Superior temporal gyrus (tissue), 1 donor: ENCODE results near the gene PKMYT1.
A peak's percentile ranks its signal among the peaks of the same experiment; 100 is the strongest.

Experiments used
- DNase-seq: peaks from one replicate; pipeline ENCODE4 v3.0.0-alpha.2; 2016; ENCODE audit errors: extremely low spot score

The PKMYT1 gene

DNA sequence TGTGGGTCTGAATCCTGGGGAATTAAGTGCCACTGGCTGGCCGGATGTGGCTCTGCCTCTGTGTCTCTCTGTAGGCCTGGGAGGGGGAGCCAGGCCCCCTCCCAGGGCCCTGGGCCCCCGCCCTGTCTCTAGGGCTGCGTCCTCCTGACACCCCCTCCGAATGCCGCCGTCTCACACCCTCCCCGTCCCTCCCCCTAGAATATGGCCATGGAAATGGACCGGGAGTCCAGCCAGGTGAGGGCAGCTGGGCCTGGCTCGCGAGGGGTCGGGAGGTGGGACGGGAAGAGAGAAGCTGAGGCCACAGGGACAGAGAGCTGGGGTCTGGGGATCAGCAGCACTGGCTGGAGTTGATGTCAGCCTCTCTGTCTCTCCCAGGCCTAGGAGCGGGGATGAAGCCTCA is 16.1 kb upstream of the PKMYT1 start:
- DNase-seq, result no peak

DNA sequence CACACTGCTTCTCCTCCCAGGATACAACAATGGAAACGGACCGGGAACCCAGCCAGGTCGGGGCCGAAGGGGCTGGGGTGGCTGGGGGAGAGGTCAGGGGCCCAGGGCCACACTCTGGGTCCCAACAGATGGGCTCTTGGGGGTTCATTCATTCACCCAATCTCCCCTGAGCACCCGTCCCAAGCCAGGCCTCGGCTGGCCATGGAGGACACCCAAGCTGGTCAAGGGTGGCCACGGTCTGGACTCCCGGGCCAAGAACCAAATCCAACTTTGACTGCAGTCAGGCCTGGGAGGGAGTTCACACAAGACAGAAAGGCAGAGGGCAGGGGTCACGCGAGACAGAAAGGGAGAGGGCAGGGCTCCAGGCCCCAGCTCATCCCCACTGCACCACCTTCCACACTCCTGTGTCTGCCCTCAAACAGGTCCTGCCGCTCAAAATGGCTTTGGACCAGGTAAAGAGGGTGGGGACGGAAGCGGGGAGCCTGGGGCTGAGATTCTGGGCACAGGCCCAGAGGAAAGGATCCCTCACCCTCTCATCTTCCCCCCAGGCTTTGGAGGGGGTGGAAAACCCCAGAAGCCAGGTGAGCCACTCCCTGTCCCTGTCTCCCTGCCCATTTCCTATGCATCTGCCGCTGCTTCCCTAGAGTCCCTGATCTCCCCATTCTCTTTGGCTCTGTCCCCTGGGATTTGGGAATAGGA is 12.3 kb upstream of the PKMYT1 start:
- DNase-seq, result no peak

DNA sequence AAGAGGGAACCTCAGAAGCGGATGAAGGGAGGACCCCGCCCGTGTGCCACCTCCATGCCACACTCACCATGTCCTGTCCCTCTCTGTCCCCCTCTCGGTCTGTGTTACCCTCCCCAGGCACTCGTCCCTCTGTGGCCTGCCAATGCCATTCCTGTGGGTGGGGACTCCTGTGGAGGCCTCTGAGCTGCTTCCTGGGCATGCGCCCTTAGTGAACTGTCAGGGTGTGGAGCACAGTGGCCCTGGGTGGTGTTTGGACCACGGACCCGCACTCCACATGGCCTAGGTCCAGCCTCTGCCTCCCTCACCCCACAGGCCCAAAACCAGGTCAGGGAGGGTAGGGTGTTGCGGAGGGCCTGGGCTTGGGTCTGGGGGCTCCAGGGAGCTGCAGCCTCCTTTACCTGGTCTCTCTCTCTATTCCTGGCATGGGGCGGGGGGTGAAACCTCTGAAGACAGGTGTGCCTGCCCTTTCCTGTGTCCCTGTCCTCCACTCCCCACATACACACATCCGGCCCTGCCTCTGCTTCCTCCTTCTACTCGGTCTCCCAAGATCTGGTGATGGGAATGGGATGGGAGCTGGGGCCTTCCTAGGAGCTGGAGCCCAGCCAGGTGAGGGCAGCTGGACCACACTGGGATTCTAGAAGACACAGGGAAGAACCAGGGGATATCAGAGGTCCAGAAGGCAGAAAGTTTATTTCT is 11.5 kb upstream of the PKMYT1 start:
- DNase-seq, result no peak

DNA sequence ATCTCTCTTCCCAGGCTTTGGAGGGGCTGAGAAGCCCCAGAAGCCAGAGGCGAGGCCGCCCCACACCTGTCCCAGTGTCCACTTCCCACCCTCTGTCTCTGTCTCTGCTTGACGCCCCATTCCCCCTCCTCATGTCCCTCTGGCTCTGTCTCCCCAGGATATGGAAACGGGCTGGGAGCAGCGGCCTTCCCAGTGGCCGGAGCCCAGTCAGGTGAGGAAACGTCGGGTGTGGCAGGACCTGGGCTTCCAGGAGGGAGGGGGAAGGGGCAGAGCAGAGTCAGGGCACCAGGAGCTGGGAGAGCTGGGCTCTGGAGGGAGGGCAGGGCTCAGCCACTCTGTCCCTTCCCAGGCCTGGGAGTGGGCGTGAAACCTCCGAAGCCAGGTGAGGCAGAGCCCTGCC is 10.6 kb upstream of the PKMYT1 start:
- no peak for DNase-seq

DNA sequence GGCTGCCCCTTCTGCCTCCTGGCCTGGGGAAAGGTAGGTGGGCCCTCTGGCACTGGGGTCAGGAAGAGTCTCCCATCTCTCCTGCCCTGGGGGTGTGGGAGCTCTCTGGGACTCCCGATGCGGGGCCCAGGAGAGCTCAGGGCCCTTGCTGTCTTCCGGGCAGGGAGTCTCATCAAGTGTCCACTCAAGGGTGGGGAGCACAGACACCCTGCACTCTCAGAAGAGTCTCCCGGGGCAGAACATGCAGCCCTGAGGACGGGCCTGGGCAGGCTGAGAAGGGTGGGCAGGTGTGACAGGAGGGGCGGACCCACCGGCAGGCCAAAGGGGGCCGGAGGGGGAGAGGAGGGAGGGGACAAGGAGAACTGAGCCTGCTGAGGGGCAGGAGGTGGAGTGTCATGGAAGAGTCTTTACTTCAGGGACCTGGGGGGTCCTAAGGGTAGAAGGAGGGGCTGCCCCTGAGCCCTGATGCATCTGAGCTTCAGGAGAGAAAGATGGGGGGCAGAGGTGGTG is 8.4 kb upstream of the PKMYT1 start:
- DNase-seq, result no peak

DNA sequence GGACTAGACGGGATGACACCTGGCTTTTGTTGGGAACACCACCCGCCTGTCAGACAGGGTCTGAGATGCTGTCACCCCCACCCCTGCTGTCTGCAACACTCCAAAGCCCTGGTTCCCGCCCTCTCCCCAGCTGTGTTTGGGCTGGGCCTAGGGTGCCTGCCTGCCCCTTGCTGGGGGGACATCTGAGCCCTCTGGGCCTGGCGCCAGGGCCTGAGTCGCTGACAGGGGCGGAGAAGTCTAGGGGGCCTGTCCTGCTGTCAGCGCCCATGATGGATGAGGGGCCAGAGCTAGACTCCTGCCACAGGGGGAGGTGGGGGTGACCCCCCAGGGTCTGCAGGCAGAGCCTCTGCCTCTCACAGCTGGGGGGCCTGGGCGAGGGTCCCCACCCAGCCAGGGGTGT is 7.6 kb upstream of the PKMYT1 start:
- DNase-seq, result no peak

DNA sequence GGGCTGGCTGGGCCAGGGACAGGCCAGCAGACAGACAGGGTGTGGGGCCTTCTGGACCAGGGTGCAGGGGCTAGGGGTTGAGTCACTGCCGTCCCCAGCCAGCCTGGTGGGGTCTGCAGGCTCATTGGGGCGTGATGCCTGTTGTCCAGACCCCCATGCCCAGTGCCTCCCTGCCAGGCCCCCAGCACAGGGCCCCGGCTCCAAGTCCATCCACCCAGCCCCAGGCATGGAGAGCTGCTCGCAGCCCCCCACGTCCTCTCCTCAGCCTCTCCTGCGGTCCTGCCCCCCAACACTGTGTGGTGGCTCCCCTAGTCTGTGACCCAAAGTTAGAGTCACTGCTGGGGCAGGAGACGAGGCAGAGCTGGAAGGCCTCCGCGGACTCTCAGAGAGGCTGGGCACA is 7.0 kb upstream of the PKMYT1 start:
- no peak for DNase-seq

DNA sequence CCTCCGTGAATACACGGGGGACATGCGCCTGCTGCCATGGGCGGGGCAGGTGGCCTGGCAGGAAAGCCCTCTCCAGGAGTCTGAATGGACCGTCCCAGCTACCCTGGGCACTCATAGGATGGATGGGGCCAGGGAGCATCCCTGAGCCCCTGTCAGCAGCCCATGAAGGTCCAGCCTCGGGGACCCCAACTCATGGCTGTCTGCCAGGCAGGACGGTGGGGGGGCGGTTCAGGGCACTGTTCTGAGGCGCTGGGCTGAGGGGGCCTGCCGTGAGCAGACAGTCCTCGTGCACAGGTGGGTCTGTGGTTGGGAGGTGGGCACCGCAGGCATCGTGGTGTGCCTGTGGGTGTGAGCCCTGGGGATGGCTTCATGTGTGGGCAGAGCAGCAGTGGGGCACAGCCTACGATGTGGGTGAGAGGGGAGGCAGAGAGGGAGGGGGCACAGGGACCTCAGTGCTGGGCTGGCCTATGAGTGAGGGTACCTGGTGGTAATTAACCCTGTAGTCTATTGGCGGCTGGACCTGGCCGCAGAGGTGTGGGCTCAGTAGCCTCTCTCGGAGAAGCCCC is 6.5 kb upstream of the PKMYT1 start:
- no peak for DNase-seq

DNA sequence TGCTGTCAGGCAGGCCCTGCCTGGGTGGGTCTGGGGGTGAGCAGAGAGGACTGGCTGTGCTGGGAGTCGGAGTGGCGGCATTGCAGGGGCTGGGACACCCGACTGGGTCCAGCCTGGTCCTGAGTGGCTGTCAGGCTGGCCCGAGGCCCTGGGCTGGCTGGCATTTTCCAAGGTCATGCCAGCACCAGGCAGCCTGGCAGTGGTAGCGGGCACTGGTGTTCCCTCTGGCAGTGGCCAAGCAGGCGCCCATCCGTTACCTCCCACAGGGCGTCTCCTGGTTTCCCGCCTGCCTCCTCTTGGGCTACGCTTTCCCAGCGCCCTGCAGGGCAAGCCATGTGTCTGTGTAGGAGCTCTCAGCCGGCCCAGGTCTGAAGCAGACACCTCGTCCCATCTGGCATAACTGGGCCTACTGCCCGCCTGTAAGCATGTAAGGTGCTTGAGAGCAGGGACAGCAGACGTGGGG is 5.7 kb upstream of the PKMYT1 start:
- DNase-seq, result no peak

DNA sequence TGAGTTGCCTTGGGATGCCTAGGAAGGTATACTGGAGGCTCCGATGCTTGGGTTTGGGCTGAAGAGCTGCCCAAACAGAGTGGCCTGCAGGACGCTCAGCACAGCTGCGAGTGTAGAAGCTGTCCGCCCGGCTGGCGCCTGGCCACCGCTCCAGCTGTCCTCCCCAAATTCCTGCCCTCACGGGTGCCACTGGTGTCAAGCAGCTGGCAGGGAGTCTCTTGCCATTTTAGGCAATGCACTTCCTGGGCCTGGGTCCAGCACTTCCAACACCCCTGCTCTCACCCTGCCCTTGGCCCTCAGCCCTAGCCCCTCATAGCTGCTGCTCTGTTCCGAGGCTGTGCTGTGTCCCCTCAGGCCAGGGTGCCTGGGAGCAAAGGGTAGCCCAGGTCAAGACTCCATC is 5.2 kb upstream of the PKMYT1 start:
- DNase-seq, result no peak

DNA sequence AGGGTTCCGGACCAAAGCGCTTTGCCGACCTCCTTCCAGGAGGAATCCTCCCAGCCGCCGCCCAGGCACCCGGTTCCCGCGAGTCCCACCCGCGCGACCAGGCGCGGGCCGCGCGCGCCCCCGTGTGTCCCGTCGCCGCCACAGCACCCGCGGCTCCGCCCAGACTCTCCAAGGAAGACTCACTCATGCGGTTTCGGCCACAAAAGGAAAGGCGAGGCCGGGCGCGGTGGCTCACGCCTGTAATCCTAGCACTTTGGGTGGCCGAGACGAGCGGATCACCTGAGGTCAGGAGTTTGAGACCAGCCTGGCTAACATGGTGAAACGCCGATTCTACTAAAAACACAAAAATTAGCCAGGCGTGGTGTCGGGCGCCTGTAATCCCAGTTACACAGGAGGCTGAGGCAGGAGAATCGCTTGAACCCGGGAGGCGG is 3.5 kb upstream of the PKMYT1 start:
- DNase-seq, result peak; percentile 77

DNA sequence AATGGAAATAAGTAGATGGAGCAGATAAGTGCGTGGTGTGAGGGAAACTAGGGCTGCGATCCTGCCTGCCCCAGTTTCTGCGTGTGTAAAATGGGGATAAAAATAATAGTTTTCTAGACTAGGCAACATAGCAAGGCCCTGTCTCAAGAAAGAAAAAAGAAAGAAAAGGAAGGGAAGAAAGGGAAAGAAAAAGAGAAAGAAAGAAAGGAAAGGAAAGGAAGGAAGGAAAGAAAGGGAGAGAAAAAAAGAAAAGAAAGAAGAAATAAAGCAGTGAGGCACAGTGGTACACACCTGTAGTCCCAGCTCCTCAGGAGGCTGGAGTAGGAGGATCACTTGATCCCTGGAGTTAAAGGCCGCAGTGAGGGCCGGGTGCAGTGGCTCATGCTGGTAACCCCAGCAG is 2.2 kb upstream of the PKMYT1 start:
- DNase-seq, result no peak

DNA sequence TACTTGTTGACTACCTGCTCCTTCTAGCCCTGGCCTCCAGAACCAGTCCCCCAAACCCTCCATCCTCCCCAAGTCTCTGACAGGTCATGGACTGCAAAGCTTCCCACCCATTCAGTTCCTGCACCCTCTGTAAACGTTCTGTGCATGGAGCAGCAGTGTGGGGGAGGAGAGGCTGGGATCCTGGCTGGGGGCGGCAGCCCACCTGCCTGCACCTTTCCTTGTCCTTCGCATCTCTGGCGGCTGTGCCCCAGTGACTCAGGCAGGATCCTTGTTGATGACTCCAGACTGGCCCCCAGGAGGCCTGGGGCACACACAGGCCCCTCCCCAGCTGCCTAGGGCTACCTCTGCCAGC is 1.6 kb upstream of the PKMYT1 start:
- no peak for DNase-seq

DNA sequence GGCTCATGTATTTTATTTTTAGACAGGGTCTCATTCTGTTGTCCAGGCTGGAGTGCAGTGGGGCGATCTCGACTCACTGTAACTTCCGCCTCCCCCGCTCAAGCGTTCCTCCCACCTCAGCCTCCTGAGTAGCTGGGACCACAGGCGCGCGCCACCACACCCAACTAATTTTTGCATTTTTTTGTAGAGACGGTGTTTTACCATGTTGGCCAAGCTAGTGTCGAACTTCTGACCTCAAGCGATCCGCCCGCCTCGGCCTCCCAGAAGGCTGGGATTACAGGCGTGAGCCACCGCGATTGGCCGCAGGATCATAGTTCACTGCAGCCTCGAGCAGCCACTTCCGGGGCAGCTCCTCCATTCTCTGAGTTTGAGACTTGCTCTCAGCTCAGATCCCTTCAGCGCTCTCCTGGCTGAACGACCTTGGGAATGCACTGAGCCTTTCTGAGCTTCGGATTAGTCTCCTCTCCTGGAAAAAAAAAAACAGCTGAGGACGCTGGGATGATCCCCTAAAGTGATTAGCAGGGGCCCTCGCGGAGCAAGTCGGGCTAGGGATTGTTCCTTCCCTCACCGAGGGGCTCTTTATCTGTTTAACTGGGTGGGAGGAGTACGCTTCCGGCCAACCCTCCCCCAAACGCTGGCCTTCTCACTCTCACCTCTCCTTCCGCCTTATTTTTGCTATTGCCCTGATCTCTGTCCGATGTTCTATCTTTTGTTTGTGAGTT is 1.1 kb upstream of the PKMYT1 start:
- no peak for DNase-seq

DNA sequence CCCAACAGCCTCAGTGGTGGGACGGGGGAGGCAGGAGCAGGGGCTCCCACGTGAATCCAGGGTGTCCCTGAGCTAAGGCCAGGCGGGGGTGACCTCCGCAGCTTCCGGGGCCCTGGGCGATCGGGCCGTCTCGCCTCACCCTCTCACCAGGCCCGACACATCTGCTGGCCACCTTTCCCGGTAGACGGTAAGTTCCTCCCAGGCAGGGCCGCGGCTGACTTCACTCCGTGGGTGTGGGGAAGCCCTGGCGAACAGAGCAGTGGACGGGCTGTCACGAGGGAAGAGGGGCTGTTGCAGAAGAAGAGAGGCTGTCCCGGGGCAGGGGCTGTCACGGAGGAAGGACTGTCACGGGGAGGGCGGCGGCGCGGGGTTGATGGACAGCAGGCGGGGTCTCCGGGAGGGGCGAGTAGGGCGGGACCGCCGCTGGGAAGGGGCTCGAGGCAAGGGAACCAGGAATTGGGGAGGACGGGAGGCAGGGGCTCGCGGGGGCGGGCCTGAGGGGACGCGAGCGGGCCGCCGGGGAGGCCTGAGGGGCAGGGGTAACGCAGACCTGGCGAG is 498 bp downstream of the PKMYT1 start:
- no peak for DNase-seq

DNA sequence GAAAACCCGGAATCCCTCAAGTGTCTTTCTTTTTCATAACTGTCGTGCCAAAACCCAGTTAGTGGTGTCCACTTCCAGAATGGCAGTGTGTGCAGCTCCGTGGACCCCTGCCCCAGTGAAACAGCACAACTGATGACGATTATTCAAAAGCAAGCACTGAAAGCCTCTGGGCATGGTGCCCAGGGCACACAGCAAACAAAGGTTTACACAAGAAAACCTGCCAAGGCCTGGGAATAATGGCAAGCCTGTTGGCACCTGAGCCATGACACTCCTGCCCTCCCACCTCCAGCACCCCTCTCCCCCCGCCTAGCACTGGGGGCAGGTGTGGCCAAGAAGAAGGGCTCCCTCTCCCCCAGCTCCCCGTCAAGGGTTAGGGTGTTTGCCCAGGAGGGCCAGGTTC is 2.8 kb downstream of the PKMYT1 start:
- DNase-seq, result no peak

DNA sequence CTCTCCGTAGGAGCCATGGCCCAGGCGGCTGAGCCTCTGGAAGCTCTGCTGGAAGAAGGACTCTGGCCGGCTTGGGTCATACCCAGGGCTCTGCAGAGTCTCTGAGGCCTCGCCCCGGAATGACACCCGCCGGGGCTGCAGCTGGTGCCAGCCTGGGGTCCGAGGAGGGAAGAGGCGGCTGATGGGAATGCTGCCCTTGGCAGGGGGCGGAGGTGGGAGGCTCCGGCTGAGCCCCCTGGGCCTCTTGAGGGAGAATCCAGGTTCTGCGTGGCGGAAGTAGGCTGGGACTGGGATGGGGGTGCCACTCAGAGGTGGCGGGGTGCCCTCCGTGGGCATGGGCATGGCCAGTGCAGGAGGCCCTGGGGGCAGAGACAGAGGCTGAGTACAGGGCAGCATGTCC is 3.6 kb downstream of the PKMYT1 start:
- no peak for DNase-seq

DNA sequence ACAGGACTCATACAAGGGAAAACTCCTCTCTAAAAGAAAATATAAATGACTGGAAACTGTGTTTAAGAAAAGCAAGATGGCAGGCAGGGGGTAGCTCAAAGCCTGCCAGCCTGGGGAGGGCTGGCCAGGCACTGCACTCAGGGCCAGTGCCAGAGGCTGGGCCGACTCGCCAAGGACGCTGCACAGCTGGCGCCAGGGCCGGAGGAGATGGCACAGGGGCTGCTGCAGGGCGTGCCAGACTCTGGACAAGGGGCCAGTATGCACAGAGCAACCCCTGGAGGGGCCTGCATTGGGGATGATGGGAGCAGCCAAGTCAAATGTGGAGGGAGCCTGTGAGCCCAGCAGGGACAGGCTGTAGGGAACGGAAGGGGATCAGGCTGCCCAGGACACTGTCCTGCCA is 4.0 kb downstream of the PKMYT1 start:
- no peak for DNase-seq

DNA sequence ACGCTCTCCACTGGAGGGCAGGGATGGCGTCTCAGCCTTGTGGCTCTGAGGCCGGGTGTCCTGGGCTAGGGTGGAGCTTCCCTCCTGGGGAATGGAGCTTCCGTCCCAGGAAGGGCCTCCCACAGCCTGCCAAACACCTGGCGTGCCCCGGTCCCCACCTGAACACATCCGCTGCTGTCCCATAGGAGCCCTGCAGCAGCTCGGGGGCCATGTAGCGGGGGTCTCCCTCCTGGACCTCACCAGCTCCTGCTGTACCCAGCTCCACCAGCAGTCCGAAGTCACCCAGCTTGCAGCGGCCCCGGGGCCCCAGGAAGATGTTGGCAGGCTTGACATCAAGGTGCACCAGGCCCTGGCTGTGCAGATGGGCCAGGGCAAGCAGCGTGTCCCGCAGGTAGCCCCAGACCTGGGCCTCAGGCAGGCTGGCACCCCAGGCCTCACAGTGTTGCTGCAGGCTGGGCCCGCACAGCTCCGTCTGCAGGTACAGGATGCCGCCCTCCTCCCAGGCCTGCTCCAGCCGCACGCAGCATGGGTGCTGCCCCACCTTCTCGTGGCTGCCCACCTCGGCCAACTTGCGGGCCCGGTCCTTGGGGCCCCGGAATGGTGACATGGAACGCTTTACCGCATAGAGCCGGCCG is 5.0 kb downstream of the PKMYT1 start:
- no peak for DNase-seq

DNA sequence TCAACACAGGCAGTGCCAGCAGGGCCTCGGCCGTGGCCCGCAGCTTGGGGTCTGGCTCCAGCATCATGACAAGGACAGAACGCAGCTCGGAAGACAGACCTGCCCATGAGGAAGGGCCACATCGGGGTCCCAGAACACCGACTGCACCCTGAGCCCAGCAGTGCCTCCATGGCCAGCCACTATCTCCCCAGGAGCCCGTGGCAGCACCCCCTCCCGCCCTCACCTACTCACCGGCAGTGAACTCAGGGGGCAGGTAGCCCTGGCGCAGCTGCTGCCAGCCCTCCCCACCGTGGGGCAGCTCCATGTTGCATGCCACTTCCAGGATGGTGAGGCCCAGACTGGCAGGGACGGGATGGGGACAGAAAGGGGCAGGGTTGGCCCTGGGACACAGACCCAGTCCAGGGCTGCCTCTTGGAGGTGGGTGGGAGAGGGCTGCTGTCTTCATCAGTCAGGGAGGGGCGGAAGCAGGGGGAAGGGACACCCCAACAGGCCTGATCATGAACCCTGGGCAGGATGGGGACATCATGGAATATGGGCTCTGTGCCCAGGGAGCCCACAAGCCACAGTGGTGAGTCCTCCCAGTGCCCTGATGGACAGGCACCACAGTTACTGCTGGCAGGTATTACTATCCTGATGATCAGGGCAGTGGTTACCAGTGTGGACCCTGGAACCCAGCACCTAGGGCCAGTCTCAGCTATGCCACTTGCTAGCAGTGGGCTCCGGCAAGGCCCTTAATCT is 5.8 kb downstream of the PKMYT1 start:
- no peak for DNase-seq
